H1 (cell line): ENCODE measurements around the gene PDGFA. TPM values are rescaled to one million over a fixed set of nuclear protein-coding genes. Genes with fewer than 3 reads are reported as not detected.

Experiments
- CHD7 ChIP-seq: fragments of 300-600 bp; sonication (generic); IDR thresholded peaks from 2 replicates; pipeline ENCODE4 v1.7.1; 2012; ENCODE audit warnings: low read length, moderate library complexity, mild to moderate bottlenecking, inconsistent platforms; ENCODE audit not compliant: insufficient replicate concordance
- RAD21 ChIP-seq, 2 experiments: IDR thresholded peaks in 1 of 2; conservative IDR thresholded peaks in 1 of 2; 2 replicates each; pipeline ENCODE4 v1.6.1; 2011; ENCODE audit warnings: low read depth in 2 of 2, low read length in 2 of 2, improper control_type of control experiment in 1 of 2, inconsistent platforms in 1 of 2, mild to moderate bottlenecking in 1 of 2, moderate library complexity in 1 of 2
- polyA plus RNA-seq, 7 experiments: library from polyadenylated mRNA; depleted of rRNA in 3 of 7; stranded (reverse) in 5 of 7; unstranded in 2 of 7; fragments of >200 nt in 5 of 7; fragments of 200-250 nt in 2 of 7; gene quantifications; 1 replicate in 5 of 7; 2 replicates in 1 of 7; 4 replicates in 1 of 7; pipeline versions ENCODE4 v1.2.1 to v1.2.3, GENCODE V29; 2011 to 2013; ENCODE audit warnings: missing spikeins in 2 of 7, mixed read lengths in 2 of 7
- total RNA-seq: library from RNA; stranded (reverse); fragmentation: NEBNext Ultra II Directional; extraction: Animal tissue kit (Norgen Biotek cat#: 25700); gene quantifications from 2 replicates; pipeline ENCODE4 v1.2.1, GENCODE V29; 2021

PDGFA gene
- total and polyA plus RNA-seq, 2 of the 8 experiments (the other 6 are each of a cell fraction or from before 2014, with no cell fraction given) = 21.1 to 43.0 TPM

- TF ChIP-seq CHD7 = no peak
- peak; percentile 10 to 30; a peak in 2 of 4 replicates for TF ChIP-seq RAD21 (IDR thresholded peaks at IDR 0.05 in 1 of 2, conservative IDR thresholded peaks at IDR 0.05 in 1 of 2; ENCODE audit: low read depth in 2 of 2, low read length in 2 of 2)
Observed at GRCh38 chr7:484356-485101, 35.1 kb downstream of the PDGFA start (continued).
